ENCODE results near the gene NTM.

NTM gene

GRCh38 chr11:132137289-132137980 lies 767.0 kb downstream of the NTM start:
- no peak for DNase-seq

- no peak for DNase-seq
Observed at GRCh38 chr11:132137981-132138313, 767.5 kb downstream of the NTM start.

GRCh38 chr11:132139181-132139580 lies 768.8 kb downstream of the NTM start:
- DNase-seq, result no peak

GRCh38 chr11:132140056-132140455 lies 769.6 kb downstream of the NTM start:
- DNase-seq, result no peak

- no peak for DNase-seq
Observed at GRCh38 chr11:132142121-132142520, 771.7 kb downstream of the NTM start.

GRCh38 chr11:132142554-132142953 lies 772.1 kb downstream of the NTM start:
- DNase-seq, result no peak

GRCh38 chr11:132147464-132147863 lies 777.0 kb downstream of the NTM start:
- no peak for DNase-seq

GRCh38 chr11:132154781-132155180 lies 784.4 kb downstream of the NTM start:
- no peak for DNase-seq

GRCh38 chr11:132158091-132158490 lies 787.7 kb downstream of the NTM start:
- DNase-seq, result no peak

- no peak for DNase-seq
Observed at GRCh38 chr11:132158696-132159095, 788.3 kb downstream of the NTM start.

- DNase-seq, result no peak
Observed at GRCh38 chr11:132161403-132162078, 791.1 kb downstream of the NTM start.

- no peak for DNase-seq
Observed at GRCh38 chr11:132168344-132168981, 798.0 kb downstream of the NTM start.

- DNase-seq, result no peak
Observed at GRCh38 chr11:132171031-132171430, 800.6 kb downstream of the NTM start.

- DNase-seq, result no peak
Observed at GRCh38 chr11:132174362-132175255, 804.2 kb downstream of the NTM start.

- DNase-seq, result no peak
Observed at GRCh38 chr11:132177106-132177505, 806.7 kb downstream of the NTM start.

- no peak for DNase-seq
Observed at GRCh38 chr11:132184079-132184478, 813.7 kb downstream of the NTM start.

- no peak for DNase-seq
Observed at GRCh38 chr11:132185726-132186592, 815.5 kb downstream of the NTM start.

- no peak for DNase-seq
Observed at GRCh38 chr11:132186699-132187098, 816.3 kb downstream of the NTM start.

GRCh38 chr11:132187386-132187785 lies 817.0 kb downstream of the NTM start:
- no peak for DNase-seq

GRCh38 chr11:132187814-132188213 lies 817.4 kb downstream of the NTM start:
- no peak for DNase-seq

- no peak for DNase-seq
Observed at GRCh38 chr11:132196928-132197327, 826.5 kb downstream of the NTM start.

- no peak for DNase-seq
Observed at GRCh38 chr11:132200353-132200936, 830.0 kb downstream of the NTM start.

Data from KG1 (cell line).